ENCODE measurements around the gene COPS3.

COPS3 gene

DNA sequence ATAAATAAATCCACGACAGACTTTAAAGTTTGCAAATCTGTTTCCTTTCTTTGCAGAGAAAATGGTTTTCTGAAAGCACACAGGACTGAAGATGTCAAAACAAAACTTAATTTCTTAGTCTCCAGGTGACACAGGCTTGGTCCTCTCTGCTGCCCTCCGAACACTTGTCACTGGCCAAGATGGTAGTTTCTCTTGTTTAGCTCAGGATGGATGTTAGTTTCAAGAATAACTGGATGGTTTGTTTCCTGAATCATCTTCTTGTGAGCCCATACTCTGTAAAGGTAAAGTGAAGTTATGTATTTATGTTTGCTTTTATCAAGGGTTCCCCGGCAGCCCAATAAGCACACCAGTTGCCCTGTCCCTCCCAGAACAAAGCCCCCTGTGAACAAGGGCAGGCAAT is 34.2 kb downstream of the COPS3 start:
- Histone ChIP-seq H3K27me3 (replicated peaks in 2 of 5; ENCODE audit: control insufficient read depth in 4 of 5, insufficient read depth in 5 of 5, low read length in 4 of 5) (no peaks in the 10 kb centered on the region), H3K27ac (ENCODE audit: insufficient read depth in 1 of 2, low read depth in 1 of 2, low read length in 2 of 2, poor library complexity in 1 of 2, severe bottlenecking in 2 of 2) (no peak overlapping the region), H3K4me3 (ENCODE audit: control insufficient read depth in 1 of 7, extremely low read depth in 1 of 7, insufficient read depth in 4 of 7, low read depth in 2 of 7, low read length in 6 of 7) (no peak overlapping the region), H3K4me1 (ENCODE audit: control extremely low read depth in 1 of 4, control insufficient read depth in 4 of 4, insufficient read depth in 4 of 4, low read length in 3 of 4) (no peaks in the 10 kb centered on the region), H3K36me3 (ENCODE audit: control insufficient read depth in 4 of 4, insufficient read depth in 4 of 4, low read length in 3 of 4) (peaks cover 8 to 49% (median 26%) of the 10 kb centered on the region in 4 experiments), H3K9me3 (ENCODE audit: control extremely low read depth in 1 of 5, control insufficient read depth in 4 of 5, insufficient read depth in 2 of 5, low read depth in 1 of 5, low read length in 4 of 5) (no peaks in the 10 kb centered on the region)
- POLR2A ChIA-PET: no interaction called here
- DNase-seq: no peak
- WGBS (ENCODE audit: insufficient coverage): 100% methylated on average over 1 of the region's 3 CpGs
- CTCF ChIA-PET: interaction anchor here (0.6 kb wide), 1 partner anchor 64 kb away, joined by 3 read pairs; no protein-coding TSS in a partner anchor

DNA sequence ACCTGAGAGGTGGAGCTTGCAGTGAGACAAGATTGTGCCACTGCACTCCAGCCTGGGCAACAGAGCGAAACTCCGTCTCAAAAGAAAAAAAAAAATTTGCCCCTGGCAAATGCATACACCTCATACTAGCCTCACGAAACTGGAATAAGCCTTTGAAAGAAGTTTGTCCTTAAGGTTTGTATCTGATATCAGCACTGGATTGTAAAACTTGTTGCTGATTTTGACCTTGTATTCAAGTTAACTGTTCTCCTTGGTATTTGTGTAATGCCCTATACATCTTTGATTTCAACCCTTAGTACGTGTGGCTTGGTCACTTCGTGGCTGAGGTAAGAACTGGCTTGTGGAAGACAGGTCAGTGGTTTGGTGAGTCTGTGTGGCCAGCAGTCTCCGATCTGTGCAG is 37.9 kb downstream of the COPS3 start:
- CTCF ChIA-PET: interaction anchor here (1.6 kb wide), 1 partner anchor 26 kb away, joined by 4 read pairs; no protein-coding TSS in a partner anchor
- Histone ChIP-seq H3K36me3 (ENCODE audit: control insufficient read depth in 4 of 4, insufficient read depth in 4 of 4, low read length in 3 of 4) (peaks cover 3 to 24% (median 13%) of the 10 kb centered on the region in 4 experiments), H3K4me3 (ENCODE audit: control insufficient read depth in 1 of 7, extremely low read depth in 1 of 7, insufficient read depth in 4 of 7, low read depth in 2 of 7, low read length in 6 of 7) (no peak overlapping the region), H3K27ac (ENCODE audit: insufficient read depth in 1 of 2, low read depth in 1 of 2, low read length in 2 of 2, poor library complexity in 1 of 2, severe bottlenecking in 2 of 2) (no peak overlapping the region), H3K4me1 (ENCODE audit: control extremely low read depth in 1 of 4, control insufficient read depth in 4 of 4, insufficient read depth in 4 of 4, low read length in 3 of 4) (peaks cover 0 to 19% (median 10%) of the 10 kb centered on the region in 4 experiments), H3K9me3 (ENCODE audit: control extremely low read depth in 1 of 5, control insufficient read depth in 4 of 5, insufficient read depth in 2 of 5, low read depth in 1 of 5, low read length in 4 of 5) (no peaks in the 10 kb centered on the region), H3K27me3 (replicated peaks in 2 of 5; ENCODE audit: control insufficient read depth in 4 of 5, insufficient read depth in 5 of 5, low read length in 4 of 5) (no peaks in the 10 kb centered on the region)
- DNase-seq: no peak
- 100% methylated on average over 4 of the region's 6 CpGs for WGBS (ENCODE audit: insufficient coverage)
- POLR2A ChIA-PET: no interaction called here

DNA sequence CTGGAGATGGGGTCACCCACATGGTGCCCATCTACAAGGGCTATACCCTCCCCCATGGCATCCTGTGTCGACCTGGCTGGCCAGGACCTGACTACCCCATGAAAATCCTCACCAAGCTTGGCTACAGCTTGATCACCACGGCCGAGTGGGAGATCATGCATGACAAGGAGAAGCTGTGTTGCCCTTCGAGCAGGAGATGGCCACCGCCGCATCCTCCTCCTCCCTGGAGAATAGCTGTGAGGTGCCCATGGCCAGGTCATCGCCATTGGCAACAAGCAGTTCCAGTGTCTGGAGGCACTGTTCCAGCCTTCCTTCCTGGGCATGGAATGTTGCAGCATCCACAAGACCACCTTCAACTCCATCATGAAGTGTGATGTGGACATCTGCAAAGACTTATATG is 38.8 kb downstream of the COPS3 start:
- 94% methylated on average over 7 of the region's 7 CpGs for WGBS (ENCODE audit: insufficient coverage)
- POLR2A ChIA-PET: no interaction called here
- H3K27me3 ChIP-seq (replicated peaks in 2 of 5; ENCODE audit: control insufficient read depth in 4 of 5, insufficient read depth in 5 of 5, low read length in 4 of 5): no peaks in the 10 kb centered on the region

DNA sequence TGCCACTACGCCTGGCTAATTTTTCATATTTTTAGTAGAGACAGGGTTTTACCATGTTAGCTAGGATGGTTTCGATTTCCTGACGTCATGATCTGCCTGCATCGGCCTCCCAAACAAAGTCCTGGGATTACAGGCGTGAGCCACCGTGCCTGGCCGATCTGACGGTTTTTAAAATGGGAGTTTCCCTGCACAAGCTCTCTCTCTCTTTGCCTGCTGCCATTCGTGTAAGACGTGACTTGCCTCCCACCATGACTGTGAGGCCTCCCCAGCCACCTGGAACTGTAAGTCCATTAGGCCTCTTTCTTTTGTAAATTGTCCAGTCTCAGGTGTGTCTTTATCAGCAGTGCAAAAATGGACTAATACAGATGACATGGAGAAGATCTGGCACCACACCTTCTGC is 39.4 kb downstream of the COPS3 start:
- WGBS (ENCODE audit: insufficient coverage): 95% methylated on average over 10 of the region's 10 CpGs
- CTCF ChIA-PET: no interaction called here
- peaks cover 0 to 10% (median 6%) of the 10 kb centered on the region in 4 experiments for H3K36me3 ChIP-seq (ENCODE audit: control insufficient read depth in 4 of 4, insufficient read depth in 4 of 4, low read length in 3 of 4)
- H3K9me3 ChIP-seq (ENCODE audit: control extremely low read depth in 1 of 5, control insufficient read depth in 4 of 5, insufficient read depth in 2 of 5, low read depth in 1 of 5, low read length in 4 of 5): no peaks in the 10 kb centered on the region
- peaks cover 0 to 22% (median 11%) of the 10 kb centered on the region in 4 experiments for H3K4me1 ChIP-seq (ENCODE audit: control extremely low read depth in 1 of 4, control insufficient read depth in 4 of 4, insufficient read depth in 4 of 4, low read length in 3 of 4)
- POLR2A ChIA-PET: no interaction called here
- H3K4me3 ChIP-seq (ENCODE audit: control insufficient read depth in 1 of 7, extremely low read depth in 1 of 7, insufficient read depth in 4 of 7, low read depth in 2 of 7, low read length in 6 of 7): no peak overlapping the region
- no peaks in the 10 kb centered on the region for H3K27me3 ChIP-seq (replicated peaks in 2 of 5; ENCODE audit: control insufficient read depth in 4 of 5, insufficient read depth in 5 of 5, low read length in 4 of 5)
- DNase-seq: no peak
- no peak overlapping the region for H3K27ac ChIP-seq (ENCODE audit: insufficient read depth in 1 of 2, low read depth in 1 of 2, low read length in 2 of 2, poor library complexity in 1 of 2, severe bottlenecking in 2 of 2)

More for the DNA sequence above, 38.8 kb downstream of the COPS3 start:
- no peak overlapping the region for H3K4me3 ChIP-seq (ENCODE audit: control insufficient read depth in 1 of 7, extremely low read depth in 1 of 7, insufficient read depth in 4 of 7, low read depth in 2 of 7, low read length in 6 of 7)
- no peak overlapping the region for H3K27ac ChIP-seq (ENCODE audit: insufficient read depth in 1 of 2, low read depth in 1 of 2, low read length in 2 of 2, poor library complexity in 1 of 2, severe bottlenecking in 2 of 2)
- no peaks in the 10 kb centered on the region for H3K9me3 ChIP-seq (ENCODE audit: control extremely low read depth in 1 of 5, control insufficient read depth in 4 of 5, insufficient read depth in 2 of 5, low read depth in 1 of 5, low read length in 4 of 5)
- CTCF ChIA-PET: no interaction called here
- peaks cover 0 to 22% (median 11%) of the 10 kb centered on the region in 4 experiments for H3K4me1 ChIP-seq (ENCODE audit: control extremely low read depth in 1 of 4, control insufficient read depth in 4 of 4, insufficient read depth in 4 of 4, low read length in 3 of 4)
- peaks cover 2 to 16% (median 8%) of the 10 kb centered on the region in 4 experiments for H3K36me3 ChIP-seq (ENCODE audit: control insufficient read depth in 4 of 4, insufficient read depth in 4 of 4, low read length in 3 of 4)
- DNase-seq: no peak

DNA sequence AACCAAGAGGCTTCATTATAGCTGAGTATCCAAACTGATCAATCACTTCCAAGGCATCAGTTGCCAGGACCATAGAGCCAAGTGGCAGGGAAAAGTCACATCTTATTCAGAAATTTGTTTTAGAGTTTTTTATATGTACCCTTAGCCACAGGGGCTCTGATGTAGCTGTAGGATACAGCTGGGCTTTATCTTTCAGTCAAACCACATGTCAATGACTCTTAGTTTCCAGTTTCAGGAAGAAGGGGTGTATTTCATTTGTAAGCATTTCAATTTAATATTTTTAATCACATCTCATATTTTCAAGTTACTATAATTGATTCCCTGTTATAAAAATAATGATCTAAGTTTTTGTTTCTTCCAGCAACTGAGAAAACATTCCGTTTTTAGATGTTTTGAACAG is 41.2 kb downstream of the COPS3 start:
- Histone ChIP-seq H3K36me3 (ENCODE audit: control insufficient read depth in 4 of 4, insufficient read depth in 4 of 4, low read length in 3 of 4) (no peaks in the 10 kb centered on the region), H3K27me3 (replicated peaks in 2 of 5; ENCODE audit: control insufficient read depth in 4 of 5, insufficient read depth in 5 of 5, low read length in 4 of 5) (no peaks in the 10 kb centered on the region), H3K4me3 (ENCODE audit: control insufficient read depth in 1 of 7, extremely low read depth in 1 of 7, insufficient read depth in 4 of 7, low read depth in 2 of 7, low read length in 6 of 7) (no peak overlapping the region), H3K9me3 (ENCODE audit: control extremely low read depth in 1 of 5, control insufficient read depth in 4 of 5, insufficient read depth in 2 of 5, low read depth in 1 of 5, low read length in 4 of 5) (no peaks in the 10 kb centered on the region), H3K27ac (ENCODE audit: insufficient read depth in 1 of 2, low read depth in 1 of 2, low read length in 2 of 2, poor library complexity in 1 of 2, severe bottlenecking in 2 of 2) (no peak overlapping the region), H3K4me1 (ENCODE audit: control extremely low read depth in 1 of 4, control insufficient read depth in 4 of 4, insufficient read depth in 4 of 4, low read length in 3 of 4) (peaks cover 11 to 37% (median 25%) of the 10 kb centered on the region in 4 experiments)
- WGBS (ENCODE audit: insufficient coverage): no CpG with 5 or more reads among the region's 1 CpG
- POLR2A ChIA-PET: no interaction called here
- CTCF ChIA-PET: interaction anchor here (1.0 to 1.2 kb wide), 2 partner anchors 18 to 27 kb away, joined by 3 to 6 read pairs; no protein-coding TSS in a partner anchor
- peak; percentile 55 to 94 (median 85) for DNase-seq

DNA sequence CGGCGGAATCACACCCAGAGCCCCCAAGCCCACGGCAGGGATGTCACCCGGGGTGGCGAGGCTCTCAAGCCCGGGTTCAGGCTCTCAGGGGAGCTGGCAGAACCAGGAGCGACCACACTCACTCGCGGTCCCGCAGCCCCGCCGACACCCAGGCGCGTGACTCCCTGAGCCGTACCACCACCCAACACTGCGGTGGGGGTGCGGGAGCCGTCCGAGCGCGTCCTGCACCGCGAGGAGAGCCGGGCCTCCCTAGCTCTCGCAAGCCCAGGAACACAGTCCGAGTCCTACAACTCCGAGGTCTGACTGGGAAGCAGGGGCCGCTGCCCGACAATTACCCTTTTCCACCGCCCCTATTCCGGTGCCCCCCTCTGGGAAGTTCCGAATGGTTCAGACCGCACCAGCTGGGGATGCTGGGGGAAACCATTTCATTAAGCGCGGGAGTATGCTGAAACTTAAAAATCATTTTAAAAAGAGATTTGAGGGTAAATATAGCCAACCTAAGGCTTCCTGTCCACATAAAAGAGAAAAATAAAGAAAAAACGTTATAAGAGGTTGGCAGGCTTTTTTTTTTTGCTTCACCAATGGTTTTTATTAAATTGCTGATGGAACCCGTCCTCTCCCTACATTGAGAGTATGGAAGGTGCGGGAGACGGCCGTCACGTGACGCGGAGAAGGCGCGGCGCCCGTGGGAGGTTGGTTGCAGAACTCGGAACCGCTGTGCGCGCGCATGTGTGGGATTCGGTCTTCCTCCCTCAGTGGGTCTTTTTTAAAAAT is 43.8 kb downstream of the COPS3 start, which contains the start of gene FLCN:
FLCN (minus strand) TSS at position 143 of the 774 bp plus-strand sequence. CDS start 9,031 bp downstream, outside the sequence.
- POLR2A ChIA-PET: interaction anchor here (0.9 kb wide), 1 partner anchor 44 kb away, joined by 3 read pairs; the partner anchor contains the start of gene COPS3
- Histone ChIP-seq H3K36me3 (ENCODE audit: control insufficient read depth in 4 of 4, insufficient read depth in 4 of 4, low read length in 3 of 4) (peaks cover 3 to 8% (median 4%) of the 10 kb centered on the region in 4 experiments), H3K27ac (ENCODE audit: insufficient read depth in 1 of 2, low read depth in 1 of 2, low read length in 2 of 2, poor library complexity in 1 of 2, severe bottlenecking in 2 of 2) (peak within 1 kb of the TSS; percentile 99 to 100), H3K4me3 (ENCODE audit: control insufficient read depth in 1 of 7, extremely low read depth in 1 of 7, insufficient read depth in 4 of 7, low read depth in 2 of 7, low read length in 6 of 7) (peak within 1 kb of the TSS; percentile 72 to 94 (median 83)), H3K4me1 (ENCODE audit: control extremely low read depth in 1 of 4, control insufficient read depth in 4 of 4, insufficient read depth in 4 of 4, low read length in 3 of 4) (peaks cover 11 to 37% (median 25%) of the 10 kb centered on the region in 4 experiments), H3K27me3 (replicated peaks in 2 of 5; ENCODE audit: control insufficient read depth in 4 of 5, insufficient read depth in 5 of 5, low read length in 4 of 5) (no peaks in the 10 kb centered on the region), H3K9me3 (ENCODE audit: control extremely low read depth in 1 of 5, control insufficient read depth in 4 of 5, insufficient read depth in 2 of 5, low read depth in 1 of 5, low read length in 4 of 5) (no peaks in the 10 kb centered on the region)
- DNase-seq: peak; percentile 89 to 93 (median 91)
- WGBS (ENCODE audit: insufficient coverage): 0% methylated on average over 32 of the region's 53 CpGs
- CTCF ChIA-PET: interaction anchor here (0.6 to 2.2 kb wide), 2 partner anchors 33 to 251 kb away, joined by 3 to 6 read pairs; no protein-coding TSS in a partner anchor

Measured in common myeloid progenitor, CD34-positive (primary cell).